SK-N-SH (cell line): ENCODE data around the gene ESRP2. TPM values are rescaled to one million over a fixed set of nuclear protein-coding genes. Genes with fewer than 3 reads are reported as not detected.

Source experiments
- CTCF ChIA-PET: fragments of 300-600, 350-600 bp; formaldehyde crosslinking; extraction: SDS; loops from one replicate; lab custom pipeline; 2021; lab: Yijun Ruan, JAX
- POLR2A ChIA-PET: fragments of 350-600 bp; sonication (Branson Sonifier 250); formaldehyde crosslinking; extraction: SDS; loops from one replicate; lab custom pipeline; 2020; ENCODE audit warnings: antibody characterized with exemption, inconsistent platforms; lab: Yijun Ruan, JAX
- DNase-seq: peaks from one replicate; pipeline ENCODE4 v3.0.0; 2012
- H2AFZ ChIP-seq: fragments of 200-600 bp; sonication (generic); 2 replicates; pipeline ENCODE4 v1.8.1; 2016; ENCODE audit warnings: antibody characterized with exemption, mild to moderate bottlenecking, low read depth
- H3F3A ChIP-seq: fragments of 200-600 bp; sonication (generic); replicated peaks from 2 replicates; pipeline ENCODE3; 2016; ENCODE audit warnings: antibody characterized with exemption, mild to moderate bottlenecking; ENCODE audit not compliant: insufficient read depth
- H3K27ac ChIP-seq, 2 experiments: fragments of 200-500 bp in 1 of 2; fragments of 200-600 bp in 1 of 2; sonication (Bioruptor generic) in 1 of 2; sonication (generic), shearing (Covaris generic) in 1 of 2; 2 replicates each; pipeline versions ENCODE4 v1.5.1 to v1.6.1; 2014 to 2016; ENCODE audit warnings: low read depth in 2 of 2, inconsistent platforms in 1 of 2, low read length in 1 of 2, mild to moderate bottlenecking in 1 of 2, mixed read lengths in 1 of 2
- H3K27me3 ChIP-seq: fragments of 200-600 bp; sonication (generic), shearing (Covaris generic); 2 replicates; pipeline ENCODE4 v1.6.1; 2016; ENCODE audit warnings: mixed run types; ENCODE audit not compliant: insufficient read depth
- H3K36me3 ChIP-seq, 2 experiments: fragments of 200-500 bp in 1 of 2; fragments of 200-600 bp in 1 of 2; sonication (Bioruptor generic) in 1 of 2; sonication (generic) in 1 of 2; replicated peaks in 1 of 2; 2 replicates each; pipeline versions ENCODE3 to v1.5.1; 2014 to 2016; ENCODE audit warnings: low read length in 1 of 2, mild to moderate bottlenecking in 1 of 2; ENCODE audit not compliant: insufficient read depth in 2 of 2, control insufficient read depth in 1 of 2
- H3K4me1 ChIP-seq, 2 experiments: fragments of 200-500 bp in 1 of 2; fragments of 200-600 bp in 1 of 2; sonication (Bioruptor generic) in 1 of 2; sonication (generic), shearing (Covaris generic) in 1 of 2; 2 replicates each; pipeline versions ENCODE4 v1.5.1 to v1.6.1; 2014 to 2016; ENCODE audit warnings: low read depth in 1 of 2, low read length in 1 of 2, mixed run types in 1 of 2; ENCODE audit not compliant: insufficient read depth in 2 of 2, control insufficient read depth in 1 of 2
- H3K4me2 ChIP-seq: fragments of 200-600 bp; sonication (generic), shearing (Covaris generic); 2 replicates; pipeline ENCODE4 v1.6.1; 2017; ENCODE audit warnings: mixed run types
- H3K4me3 ChIP-seq, 2 experiments: fragments of 200-500 bp in 1 of 2; fragments of 200-600 bp in 1 of 2; sonication (Bioruptor generic) in 1 of 2; sonication (generic), shearing (Covaris generic) in 1 of 2; 2 replicates each; pipeline versions ENCODE4 v1.5.1 to v1.8.1; 2014 to 2016; ENCODE audit warnings: low read depth in 2 of 2, inconsistent platforms in 1 of 2, low read length in 1 of 2, mild to moderate bottlenecking in 1 of 2, mixed read lengths in 1 of 2, moderate library complexity in 1 of 2
- H3K79me2 ChIP-seq: fragments of 200-600 bp; sonication (generic); 2 replicates; pipeline ENCODE4 v1.8.1; 2017; ENCODE audit warnings: mild to moderate bottlenecking; ENCODE audit not compliant: insufficient read depth
- H3K9ac ChIP-seq: fragments of 200-600 bp; sonication (generic); 2 replicates; pipeline ENCODE4 v1.6.1; 2017; ENCODE audit warnings: mixed run types
- H3K9me2 ChIP-seq: fragments of 200-600 bp; sonication (generic); 2 replicates; pipeline ENCODE4 v1.6.1; 2017; ENCODE audit warnings: mixed run types
- H3K9me3 ChIP-seq: fragments of 200-600 bp; sonication (generic); 2 replicates; pipeline ENCODE4 v1.6.1; 2017; ENCODE audit warnings: mixed run types, mild to moderate bottlenecking, moderate library complexity
- H4K20me1 ChIP-seq: fragments of 200-600 bp; sonication (generic); 2 replicates; pipeline ENCODE4 v1.6.1; 2017; ENCODE audit warnings: mild to moderate bottlenecking, mixed run types; ENCODE audit not compliant: insufficient read depth
- CHD2 ChIP-seq: fragments of 150-350 bp; IDR thresholded peaks from 2 replicates; pipeline ENCODE4 v1.6.1; 2018; ENCODE audit warnings: low read length; ENCODE audit not compliant: partially characterized antibody
- EP300 ChIP-seq, 2 experiments: IDR thresholded peaks; 2 replicates each; pipeline versions ENCODE4 v1.4.0 to v1.6.1; 2012; ENCODE audit warnings: borderline replicate concordance in 1 of 2, low read depth in 1 of 2, low read length in 1 of 2
- FOSL2 ChIP-seq: IDR thresholded peaks from 2 replicates; pipeline ENCODE4 v1.4.0; 2012; ENCODE audit warnings: low read depth, mild to moderate bottlenecking, moderate library complexity, borderline replicate concordance
- NFIC ChIP-seq: IDR thresholded peaks from 2 replicates; pipeline ENCODE4 v1.4.0; 2012; ENCODE audit warnings: borderline replicate concordance
- NRF1 ChIP-seq: IDR thresholded peaks from 2 replicates; pipeline ENCODE4 v1.6.1; 2012; ENCODE audit warnings: low read depth, mild to moderate bottlenecking, low read length
- RAD21 ChIP-seq: IDR thresholded peaks from 2 replicates; pipeline ENCODE4 v1.6.1; 2012; ENCODE audit warnings: mild to moderate bottlenecking, low read length
- RCOR1 ChIP-seq: fragments of 150-350 bp; IDR thresholded peaks from 2 replicates; pipeline ENCODE4 v1.6.1; 2017; ENCODE audit warnings: antibody characterized with exemption, low read length
- RXRA ChIP-seq: IDR thresholded peaks from 2 replicates; pipeline ENCODE4 v1.4.0; 2012; ENCODE audit warnings: low read depth, mild to moderate bottlenecking, borderline replicate concordance
- TAF1 ChIP-seq: IDR thresholded peaks from 2 replicates; pipeline ENCODE4 v1.6.1; 2012; ENCODE audit warnings: low read depth, mild to moderate bottlenecking, low read length, moderate library complexity, borderline replicate concordance
- WGBS: methylation state at CpG from one replicate; pipeline ENCODE4 v1.1.6; 2017; ENCODE audit warnings: low lambda C conversion rate; 5-methylcytosine and 5-hydroxymethylcytosine counted together
- polyA plus RNA-seq, 3 experiments: library from polyadenylated mRNA; depleted of rRNA; stranded (reverse); fragments of >200 nt; gene quantifications; 2 replicates each; pipeline ENCODE4 v1.2.3, GENCODE V29; 2012
- TF ChIP-seq, protein P1 (sequence below): IDR thresholded peaks from 2 replicates; pipeline ENCODE4 v1.4.0; 2012; ENCODE audit warnings: low read depth, borderline replicate concordance
- TF ChIP-seq, protein P2 (sequence below): IDR thresholded peaks from 2 replicates; pipeline ENCODE4 v1.6.1; 2012; ENCODE audit warnings: mild to moderate bottlenecking, low read depth, low read length, moderate library complexity
- TF ChIP-seq, protein P3 (sequence below): IDR thresholded peaks from 2 replicates; pipeline ENCODE4; 2012

The ESRP2 gene
- polyA plus RNA-seq, 1 of the 3 experiments (the other 2 are of a cell fraction), result 0.07 TPM

DNA sequence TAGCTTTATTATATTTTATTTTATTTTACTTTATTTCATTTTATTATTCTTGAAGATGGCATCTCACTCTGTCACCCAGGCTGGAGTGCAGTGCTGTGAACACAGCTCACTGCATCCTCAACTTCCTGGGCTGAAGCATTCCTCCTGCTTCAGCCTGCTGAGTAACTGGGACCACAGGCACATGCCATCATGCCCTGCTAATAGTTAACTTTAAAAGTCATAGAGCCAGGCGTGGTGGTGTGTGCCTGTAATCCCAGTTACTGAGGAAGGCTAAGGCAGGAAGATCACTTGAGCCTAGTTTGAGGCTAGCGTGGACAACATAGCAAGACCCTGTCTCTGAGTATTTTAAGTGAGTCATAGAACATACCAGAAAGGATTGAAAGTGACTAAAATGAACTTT is 38.7 kb downstream of the ESRP2 start:
- H2AFZ ChIP-seq, result no peak overlapping the region
- POLR2A ChIA-PET, result no interaction called here
- no peak for DNase-seq
- H3K27ac ChIP-seq, result no peak overlapping the region
- CTCF ChIA-PET, result interaction anchor here (1.4 to 1.6 kb wide), 2 partner anchors 19 to 104 kb away, joined by 3 to 5 read pairs; no protein-coding TSS in a partner anchor
- peaks cover 0 to 6% of the 10 kb centered on the region in 2 experiments; a peak in 3 of 4 replicates for H3K4me1 ChIP-seq
- no peak overlapping the region for H3K4me2 ChIP-seq
- peaks cover 3% of the 10 kb centered on the region; the same call in 1 of the 2 replicates for H4K20me1 ChIP-seq
- H3K79me2 ChIP-seq, result peaks cover 7% of the 10 kb centered on the region
- peaks cover 4% of the 10 kb centered on the region for H3F3A ChIP-seq
- H3K9me2 ChIP-seq, result no peaks in the 10 kb centered on the region
- no peaks in the 10 kb centered on the region for H3K9me3 ChIP-seq
- H3K4me3 ChIP-seq, result no peak overlapping the region
- H3K9ac ChIP-seq, result no peak overlapping the region
- peaks cover 0 to 5% of the 10 kb centered on the region in 2 experiments for H3K36me3 ChIP-seq
- 98% methylated on average over 2 of the region's 2 CpGs for WGBS
- H3K27me3 ChIP-seq, result no peaks in the 10 kb centered on the region
- TF ChIP-seq FOSL2, result no peak
- TF ChIP-seq TAF1, result no peak
- no peak for TF ChIP-seq RAD21
- no peak for TF ChIP-seq RCOR1
- no peak for TF ChIP-seq NRF1
- TF ChIP-seq, protein P1, sequence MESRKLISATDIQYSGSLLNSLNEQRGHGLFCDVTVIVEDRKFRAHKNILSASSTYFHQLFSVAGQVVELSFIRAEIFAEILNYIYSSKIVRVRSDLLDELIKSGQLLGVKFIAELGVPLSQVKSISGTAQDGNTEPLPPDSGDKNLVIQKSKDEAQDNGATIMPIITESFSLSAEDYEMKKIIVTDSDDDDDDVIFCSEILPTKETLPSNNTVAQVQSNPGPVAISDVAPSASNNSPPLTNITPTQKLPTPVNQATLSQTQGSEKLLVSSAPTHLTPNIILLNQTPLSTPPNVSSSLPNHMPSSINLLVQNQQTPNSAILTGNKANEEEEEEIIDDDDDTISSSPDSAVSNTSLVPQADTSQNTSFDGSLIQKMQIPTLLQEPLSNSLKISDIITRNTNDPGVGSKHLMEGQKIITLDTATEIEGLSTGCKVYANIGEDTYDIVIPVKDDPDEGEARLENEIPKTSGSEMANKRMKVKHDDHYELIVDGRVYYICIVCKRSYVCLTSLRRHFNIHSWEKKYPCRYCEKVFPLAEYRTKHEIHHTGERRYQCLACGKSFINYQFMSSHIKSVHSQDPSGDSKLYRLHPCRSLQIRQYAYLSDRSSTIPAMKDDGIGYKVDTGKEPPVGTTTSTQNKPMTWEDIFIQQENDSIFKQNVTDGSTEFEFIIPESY, result no peak
- TF ChIP-seq, protein P2, sequence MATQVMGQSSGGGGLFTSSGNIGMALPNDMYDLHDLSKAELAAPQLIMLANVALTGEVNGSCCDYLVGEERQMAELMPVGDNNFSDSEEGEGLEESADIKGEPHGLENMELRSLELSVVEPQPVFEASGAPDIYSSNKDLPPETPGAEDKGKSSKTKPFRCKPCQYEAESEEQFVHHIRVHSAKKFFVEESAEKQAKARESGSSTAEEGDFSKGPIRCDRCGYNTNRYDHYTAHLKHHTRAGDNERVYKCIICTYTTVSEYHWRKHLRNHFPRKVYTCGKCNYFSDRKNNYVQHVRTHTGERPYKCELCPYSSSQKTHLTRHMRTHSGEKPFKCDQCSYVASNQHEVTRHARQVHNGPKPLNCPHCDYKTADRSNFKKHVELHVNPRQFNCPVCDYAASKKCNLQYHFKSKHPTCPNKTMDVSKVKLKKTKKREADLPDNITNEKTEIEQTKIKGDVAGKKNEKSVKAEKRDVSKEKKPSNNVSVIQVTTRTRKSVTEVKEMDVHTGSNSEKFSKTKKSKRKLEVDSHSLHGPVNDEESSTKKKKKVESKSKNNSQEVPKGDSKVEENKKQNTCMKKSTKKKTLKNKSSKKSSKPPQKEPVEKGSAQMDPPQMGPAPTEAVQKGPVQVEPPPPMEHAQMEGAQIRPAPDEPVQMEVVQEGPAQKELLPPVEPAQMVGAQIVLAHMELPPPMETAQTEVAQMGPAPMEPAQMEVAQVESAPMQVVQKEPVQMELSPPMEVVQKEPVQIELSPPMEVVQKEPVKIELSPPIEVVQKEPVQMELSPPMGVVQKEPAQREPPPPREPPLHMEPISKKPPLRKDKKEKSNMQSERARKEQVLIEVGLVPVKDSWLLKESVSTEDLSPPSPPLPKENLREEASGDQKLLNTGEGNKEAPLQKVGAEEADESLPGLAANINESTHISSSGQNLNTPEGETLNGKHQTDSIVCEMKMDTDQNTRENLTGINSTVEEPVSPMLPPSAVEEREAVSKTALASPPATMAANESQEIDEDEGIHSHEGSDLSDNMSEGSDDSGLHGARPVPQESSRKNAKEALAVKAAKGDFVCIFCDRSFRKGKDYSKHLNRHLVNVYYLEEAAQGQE, result no peak
- TF ChIP-seq, protein P3, sequence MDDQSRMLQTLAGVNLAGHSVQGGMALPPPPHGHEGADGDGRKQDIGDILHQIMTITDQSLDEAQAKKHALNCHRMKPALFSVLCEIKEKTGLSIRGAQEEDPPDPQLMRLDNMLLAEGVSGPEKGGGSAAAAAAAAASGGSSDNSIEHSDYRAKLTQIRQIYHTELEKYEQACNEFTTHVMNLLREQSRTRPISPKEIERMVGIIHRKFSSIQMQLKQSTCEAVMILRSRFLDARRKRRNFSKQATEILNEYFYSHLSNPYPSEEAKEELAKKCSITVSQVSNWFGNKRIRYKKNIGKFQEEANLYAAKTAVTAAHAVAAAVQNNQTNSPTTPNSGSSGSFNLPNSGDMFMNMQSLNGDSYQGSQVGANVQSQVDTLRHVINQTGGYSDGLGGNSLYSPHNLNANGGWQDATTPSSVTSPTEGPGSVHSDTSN, result no peak
- no peak for TF ChIP-seq CHD2
- no peak for TF ChIP-seq NFIC
- no peak for TF ChIP-seq RXRA
- TF ChIP-seq EP300 (IDR thresholded peaks at IDR 0.05; ENCODE audit: borderline replicate concordance in 1 of 2, low read depth in 1 of 2, low read length in 1 of 2), result no peak
